IMR-90 (cell line): ENCODE results near the gene KDM4B. TPM values are rescaled to one million over a fixed set of nuclear protein-coding genes. Genes with fewer than 3 reads are reported as not detected.

Experiments
- ATAC-seq: fragments of 200-7000 bp; cut with Tn5 transposase; 2 replicates; pipeline ENCODE4 v1.9.1; 2020; ENCODE audit warnings: low read depth, mild to moderate bottlenecking, moderate library complexity
- BruUV-seq: library from RNA; stranded (reverse); fragments of 400-500 nt; replicated peaks from 2 replicates; lab custom pipeline; 2021; lab: Mats Ljungman, UMichigan
- CTCF ChIA-PET: fragments of 300-600 bp; formaldehyde crosslinking; extraction: SDS; loops from one replicate; lab custom pipeline; 2021; ENCODE audit warnings: antibody characterized with exemption; lab: Yijun Ruan, JAX
- POLR2A ChIA-PET: fragments of 300-600 bp; sonication (Branson Sonifier 250); formaldehyde crosslinking; loops from one replicate; lab custom pipeline; 2022; ENCODE audit warnings: antibody characterized with exemption; ENCODE audit not compliant: unreplicated experiment; lab: Charles Lee
- DNase-seq: peaks from one replicate; pipeline ENCODE4 v3.0.0; 2013
- H2AFZ ChIP-seq: replicated peaks from 2 replicates; pipeline ENCODE3; 2013; ENCODE audit warnings: low read length, mild to moderate bottlenecking; ENCODE audit not compliant: poor library complexity
- H2AK5ac ChIP-seq: 2 replicates; pipeline ENCODE4 v1.6.1; 2013; ENCODE audit warnings: low read depth, low read length, inconsistent platforms
- H2AK9ac ChIP-seq: replicated peaks from 2 replicates; pipeline ENCODE3; 2013; ENCODE audit warnings: mild to moderate bottlenecking, low read depth, low read length, moderate library complexity; ENCODE audit not compliant: poor library complexity
- H2BK120ac ChIP-seq: 2 replicates; pipeline ENCODE4 v1.6.1; 2013; ENCODE audit warnings: low read depth, low read length, inconsistent platforms
- H2BK15ac ChIP-seq: 3 replicates; pipeline ENCODE4 v1.6.1; 2013; ENCODE audit warnings: low read depth, low read length, inconsistent platforms
- H2BK20ac ChIP-seq: 2 replicates; pipeline ENCODE4 v1.6.1; 2013; ENCODE audit warnings: low read depth, mild to moderate bottlenecking, inconsistent platforms, low read length, moderate library complexity
- H2BK5ac ChIP-seq: 2 replicates; pipeline ENCODE4 v1.6.1; 2013; ENCODE audit warnings: mild to moderate bottlenecking, low read depth, low read length, inconsistent platforms; ENCODE audit not compliant: poor library complexity, severe bottlenecking
- H3K14ac ChIP-seq: replicated peaks from 2 replicates; pipeline ENCODE4 v1.6.1; 2013; ENCODE audit warnings: low read depth, low read length, inconsistent platforms
- H3K18ac ChIP-seq: 2 replicates; pipeline ENCODE4 v1.6.1; 2013; ENCODE audit warnings: low read depth, low read length, control low read depth
- H3K23ac ChIP-seq: 2 replicates; pipeline ENCODE4 v1.6.1; 2013; ENCODE audit warnings: low read depth, low read length, inconsistent platforms
- H3K27ac ChIP-seq: 2 replicates; pipeline ENCODE4 v1.5.1; 2013; ENCODE audit warnings: mild to moderate bottlenecking, control low read depth, low read length; ENCODE audit not compliant: insufficient read depth
- H3K27me3 ChIP-seq: 2 replicates; pipeline ENCODE4 v1.6.1; 2013; ENCODE audit warnings: low read length; ENCODE audit not compliant: control insufficient read depth, insufficient read depth
- H3K36me3 ChIP-seq: 2 replicates; pipeline ENCODE4 v1.6.1; 2013; ENCODE audit warnings: low read length, mixed read lengths; ENCODE audit not compliant: control insufficient read depth, insufficient read depth
- H3K4ac ChIP-seq: 2 replicates; pipeline ENCODE4 v1.6.1; 2013; ENCODE audit warnings: low read depth, low read length, inconsistent platforms
- H3K4me1 ChIP-seq: 2 replicates; pipeline ENCODE4 v1.6.1; 2013; ENCODE audit warnings: low read length, mixed read lengths; ENCODE audit not compliant: control insufficient read depth, insufficient read depth
- H3K4me2 ChIP-seq: 2 replicates; pipeline ENCODE4 v1.6.1; 2013; ENCODE audit warnings: low read depth, mild to moderate bottlenecking, control low read depth, low read length, moderate library complexity
- H3K4me3 ChIP-seq: 2 replicates; pipeline ENCODE4 v1.5.1; 2013; ENCODE audit warnings: low read depth, mild to moderate bottlenecking, control low read depth, low read length, moderate library complexity; ENCODE audit not compliant: insufficient read depth
- H3K56ac ChIP-seq: 2 replicates; pipeline ENCODE4 v1.6.1; 2013; ENCODE audit warnings: low read length, inconsistent platforms; ENCODE audit not compliant: insufficient read depth; ENCODE audit errors: extremely low read depth
- H3K79me1 ChIP-seq, 2 experiments: 2 replicates each; pipeline ENCODE4 v1.6.1; 2013; ENCODE audit warnings: low read length in 2 of 2, inconsistent platforms in 1 of 2, low read depth in 1 of 2
- H3K9ac ChIP-seq: 2 replicates; pipeline ENCODE4 v1.6.1; 2013; ENCODE audit warnings: low read depth, low read length, control low read depth
- H3K9me1 ChIP-seq: 2 replicates; pipeline ENCODE4 v1.6.1; 2013; ENCODE audit warnings: low read length, inconsistent platforms; ENCODE audit not compliant: insufficient read depth
- H3K9me3 ChIP-seq: 2 replicates; pipeline ENCODE4 v1.6.1; 2013; ENCODE audit warnings: low read length; ENCODE audit not compliant: control insufficient read depth, insufficient read depth
- H4K20me1 ChIP-seq: 2 replicates; pipeline ENCODE4 v1.6.1; 2013; ENCODE audit warnings: low read length, inconsistent platforms; ENCODE audit not compliant: insufficient read depth
- H4K5ac ChIP-seq: 2 replicates; pipeline ENCODE4 v1.6.1; 2013; ENCODE audit warnings: mild to moderate bottlenecking, low read depth, low read length, control low read depth
- H4K8ac ChIP-seq, 2 experiments: 2 replicates each; pipeline ENCODE4 v1.6.1; 2013; ENCODE audit warnings: low read depth in 2 of 2, low read length in 2 of 2, control low read depth in 1 of 2, inconsistent platforms in 1 of 2
- H4K91ac ChIP-seq: 2 replicates; pipeline ENCODE4 v1.6.1; 2013; ENCODE audit warnings: low read depth, low read length, inconsistent platforms; ENCODE audit not compliant: insufficient read depth
- BHLHE40 ChIP-seq: fragments of 150-350 bp; IDR thresholded peaks from 2 replicates; pipeline ENCODE4 v1.6.1; 2016; ENCODE audit warnings: mild to moderate bottlenecking, low read depth, low read length
- CEBPB ChIP-seq: IDR thresholded peaks from 2 replicates; pipeline ENCODE4 v1.6.1; 2012; ENCODE audit warnings: low read depth, low read length, improper control_type of control experiment
- CHD1 ChIP-seq: IDR thresholded peaks from 2 replicates; pipeline ENCODE4 v1.6.1; 2012; ENCODE audit warnings: low read depth, low read length, improper control_type of control experiment
- CTCF ChIP-seq: conservative IDR thresholded peaks from 2 replicates; pipeline ENCODE4 v1.5.1; 2012; ENCODE audit warnings: mild to moderate bottlenecking, low read depth, low read length, improper control_type of control experiment
- ELK1 ChIP-seq: fragments of 150-350 bp; IDR thresholded peaks from 2 replicates; pipeline ENCODE4 v1.6.1; 2016; ENCODE audit warnings: low read depth, mild to moderate bottlenecking, low read length, moderate library complexity, borderline replicate concordance
- FOS ChIP-seq: fragments of 150-350 bp; IDR thresholded peaks from 2 replicates; pipeline ENCODE4 v1.6.1; 2016; ENCODE audit warnings: low read depth, low read length
- MAFK ChIP-seq: IDR thresholded peaks from 2 replicates; pipeline ENCODE4 v1.6.1; 2012; ENCODE audit warnings: low read depth, low read length, improper control_type of control experiment
- MAZ ChIP-seq: IDR thresholded peaks from 2 replicates; pipeline ENCODE4 v1.6.1; 2012; ENCODE audit warnings: low read depth, mild to moderate bottlenecking, low read length, improper control_type of control experiment, moderate library complexity, borderline replicate concordance
- MXI1 ChIP-seq: IDR thresholded peaks from 2 replicates; pipeline ENCODE4 v1.6.1; 2012; ENCODE audit warnings: low read depth, mild to moderate bottlenecking, low read length, moderate library complexity, borderline replicate concordance
- NFE2L2 ChIP-seq: fragments of 150-350 bp; IDR thresholded peaks from 2 replicates; pipeline ENCODE4 v1.6.1; 2016; ENCODE audit warnings: low read depth, mild to moderate bottlenecking, low read length
- POLR2A ChIP-seq: IDR thresholded peaks from 2 replicates; pipeline ENCODE4 v1.6.1; 2012; ENCODE audit warnings: mild to moderate bottlenecking, low read depth, low read length
- RAD21 ChIP-seq: IDR thresholded peaks from 2 replicates; pipeline ENCODE4 v1.6.1; 2012; ENCODE audit warnings: low read length, improper control_type of control experiment
- RCOR1 ChIP-seq: IDR thresholded peaks from 2 replicates; pipeline ENCODE4 v1.6.1; 2012; ENCODE audit warnings: mild to moderate bottlenecking, low read length, improper control_type of control experiment; ENCODE audit not compliant: insufficient replicate concordance
- RFX5 ChIP-seq: IDR thresholded peaks from 2 replicates; pipeline ENCODE4 v1.8.0; 2012; ENCODE audit warnings: low read depth, mild to moderate bottlenecking, low read length, moderate library complexity
- SMC3 ChIP-seq: fragments of 150-350 bp; IDR thresholded peaks from 2 replicates; pipeline ENCODE4 v1.6.1; 2016; ENCODE audit warnings: low read depth, mild to moderate bottlenecking, antibody characterized with exemption, low read length, moderate library complexity
- USF2 ChIP-seq: fragments of 150-350 bp; IDR thresholded peaks from 2 replicates; pipeline ENCODE4 v1.6.1; 2017; ENCODE audit warnings: mild to moderate bottlenecking, antibody characterized with exemption, low read length, low read depth
- WGBS, 2 experiments: methylation state at CpG; one replicate each; pipeline versions ENCODE4 v1.1.5 to v1.1.7; 2013; ENCODE audit warnings: missing lambda C conversion rate in 2 of 2; ENCODE audit not compliant: insufficient read length in 1 of 2; ENCODE audit errors: extremely low coverage in 2 of 2; 5-methylcytosine and 5-hydroxymethylcytosine counted together
- dilution Hi-C: fragments of 300-500 bp; cut with HindIII; formaldehyde crosslinking; loops from one replicate; pipeline ENCODE4 v1.14.3; 2018; ENCODE audit warnings: low sequenced_read_pairs; ENCODE audit not compliant: unreplicated experiment
- in situ Hi-C: fragments of 300-500 bp; cut with MboI; formaldehyde crosslinking; loops from 3 replicates; pipeline ENCODE4 v1.14.3; 2019; ENCODE audit warnings: low sequenced_read_pairs, inconsistent platforms, mixed read lengths
- intact Hi-C: fragments of 100-400 bp; cut with micrococcal nuclease; formaldehyde crosslinking; loops from 2 replicates; pipeline ENCODE4 v1.10.0; 2022
- polyA plus RNA-seq, 3 experiments: library from polyadenylated mRNA; depleted of rRNA; stranded (reverse); fragments of >200 nt; gene quantifications; 2 replicates each; pipeline ENCODE4 v1.2.3, GENCODE V29; 2012; ENCODE audit warnings: low replicate concordance in 1 of 3
- total RNA-seq: library from RNA; depleted of rRNA; stranded (reverse); fragments of >200 nt; gene quantifications from 2 replicates; pipeline ENCODE4 v1.2.3, GENCODE V29; 2012

The KDM4B gene
- total and polyA plus RNA-seq, 2 of the 4 experiments (the other 2 are of a cell fraction), result 5.0 to 17.9 TPM

GRCh38 chr19:4966591-4966990 is 2.3 kb upstream of the KDM4B start:
- ChIA-PET POLR2A (no interaction called here), CTCF (no interaction called here)
- H4K91ac ChIP-seq, result no peak overlapping the region
- in situ Hi-C loops (no loop called here), dilution Hi-C loops (no loop called here), intact Hi-C loops (no loop called here)
- no peak overlapping the region for H3K18ac ChIP-seq
- no peak overlapping the region for H2BK15ac ChIP-seq
- 80% methylated on average over 2 of the region's 6 CpGs; no CpG with 5 or more reads in 1 of the 2 experiments for WGBS, 2 experiments
- H4K20me1 ChIP-seq, result peaks cover 21% of the 10 kb centered on the region
- TF ChIP-seq SMC3 (no peak), RFX5 (no peak), RAD21 (no peak), MXI1 (no peak), CHD1 (no peak), CTCF (no peak), MAZ (no peak), FOS (no peak), USF2 (no peak), MAFK (no peak), NFE2L2 (no peak), CEBPB (no peak), BHLHE40 (no peak), RCOR1 (no peak), ELK1 (no peak), POLR2A (no peak)
- H4K8ac ChIP-seq, result no peak overlapping the region
- no peak for ATAC-seq
- no peak overlapping the region for H3K23ac ChIP-seq
- no peak overlapping the region for H2BK20ac ChIP-seq
- no peak overlapping the region for H2BK120ac ChIP-seq
- DNase-seq, result no peak
- no peak overlapping the region for H3K56ac ChIP-seq
- no peak overlapping the region for H3K27ac ChIP-seq
- H3K4me2 ChIP-seq, result no peak overlapping the region
- no peak overlapping the region for H2AFZ ChIP-seq
- H3K4me3 ChIP-seq, result no peak overlapping the region
- peaks cover 13% of the 10 kb centered on the region for H3K9me1 ChIP-seq
- H2BK5ac ChIP-seq, result no peak overlapping the region
- peaks cover 4% of the 10 kb centered on the region for H3K36me3 ChIP-seq
- H3K27me3 ChIP-seq, result no peaks in the 10 kb centered on the region
- H2AK5ac ChIP-seq, result no peak overlapping the region
- no TSS peak for BruUV-seq
- no peak overlapping the region for H4K5ac ChIP-seq
- no peak overlapping the region for H3K4ac ChIP-seq
- peak overlapping the region; percentile 73 for H2AK9ac ChIP-seq
- H3K9me3 ChIP-seq, result no peaks in the 10 kb centered on the region
- peaks cover 12% of the 10 kb centered on the region for H3K4me1 ChIP-seq
- H3K9ac ChIP-seq, result no peak overlapping the region
- H3K14ac ChIP-seq, result no peak overlapping the region
- peaks cover 10 to 44% of the 10 kb centered on the region in 2 experiments for H3K79me1 ChIP-seq
